Osteocyte (in vitro differentiated cells): ENCODE data around the gene DAZAP1. TPM values are rescaled to one million over a fixed set of nuclear protein-coding genes. Genes with fewer than 3 reads are reported as not detected.

Experiments
- DNase-seq: peaks from one replicate; pipeline ENCODE4 v3.0.0; 2021; ENCODE audit warnings: mixed read lengths; ENCODE audit not compliant: unreplicated experiment; ENCODE audit errors: extremely low spot score
- H3K27ac Mint-ChIP-seq: one replicate; pipeline ENCODE4 v1.8.0; 2021; ENCODE audit warnings: mild to moderate bottlenecking, mixed read lengths; ENCODE audit not compliant: unreplicated experiment
- H3K27me3 Mint-ChIP-seq: one replicate; pipeline ENCODE4 v1.8.0; 2021; ENCODE audit warnings: mixed read lengths; ENCODE audit not compliant: unreplicated experiment
- H3K36me3 Mint-ChIP-seq: one replicate; pipeline ENCODE4 v1.8.0; 2021; ENCODE audit warnings: mixed read lengths; ENCODE audit not compliant: unreplicated experiment
- H3K4me1 Mint-ChIP-seq: one replicate; pipeline ENCODE4 v1.8.0; 2021; ENCODE audit warnings: mixed read lengths; ENCODE audit not compliant: unreplicated experiment
- H3K4me3 Mint-ChIP-seq: one replicate; pipeline ENCODE4 v1.8.0; 2021; ENCODE audit warnings: mild to moderate bottlenecking, moderate library complexity, mixed read lengths; ENCODE audit not compliant: unreplicated experiment
- H3K9me3 Mint-ChIP-seq: one replicate; pipeline ENCODE4 v1.8.0; 2021; ENCODE audit warnings: mixed read lengths; ENCODE audit not compliant: unreplicated experiment
- total RNA-seq: library from RNA; stranded (reverse); gene quantifications from 2 replicates; pipeline ENCODE4 v1.2.1, GENCODE V29; 2021
- TF ChIP-seq, protein P1 (sequence below): fragments of 200-600 bp; sonication (generic); IDR thresholded peaks from 2 replicates; pipeline ENCODE4 v1.5.0; 2021; ENCODE audit warnings: antibody characterized with exemption, mild to moderate bottlenecking, moderate library complexity

The DAZAP1 gene
- total RNA-seq, 1 donor from 2014 or later = 101 TPM

DNA sequence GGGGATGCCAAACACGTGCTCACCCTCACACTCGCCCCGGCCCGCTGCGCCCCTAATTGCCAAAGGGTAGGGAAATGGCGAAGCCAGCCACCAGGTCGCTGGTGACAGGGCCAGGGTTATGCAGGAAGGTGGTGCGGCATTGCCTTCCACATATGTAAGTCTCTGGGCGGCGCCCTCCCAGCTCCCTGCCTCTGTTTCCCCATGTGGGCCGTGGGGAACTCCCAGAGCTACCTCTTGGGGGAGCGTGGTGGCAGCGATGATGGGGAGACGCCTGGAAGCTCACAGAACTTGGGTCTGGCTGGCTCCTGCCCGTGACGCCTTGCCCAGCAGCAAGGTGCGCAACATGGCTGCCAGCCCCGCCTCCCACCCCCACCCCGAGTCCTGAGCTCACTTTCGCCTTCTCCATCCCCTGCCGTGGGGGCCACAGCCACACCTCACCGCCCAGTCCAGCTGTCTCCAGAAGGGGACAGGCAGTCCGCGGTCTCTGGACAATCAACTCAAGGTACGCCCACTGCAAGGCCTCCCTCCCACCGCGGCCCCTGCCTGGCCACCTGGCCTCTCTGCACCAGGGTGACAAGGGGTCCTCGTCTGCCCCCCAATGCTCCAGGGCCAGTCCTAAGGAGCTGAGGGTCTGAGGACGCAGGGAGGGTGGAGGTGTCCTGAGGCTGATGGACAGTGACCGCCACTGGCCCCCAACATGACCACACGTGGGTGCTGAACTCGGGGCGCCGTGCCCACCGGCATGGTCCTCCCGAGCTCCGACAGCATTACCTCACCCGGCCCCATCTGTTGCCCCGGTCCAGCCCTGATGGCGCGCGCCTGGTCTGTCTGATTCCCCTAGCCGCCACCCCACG is 65.1 kb downstream of the DAZAP1 start:
- DNase-seq = no peak
- Mint-ChIP-seq H3K36me3 (peaks cover 3% of the 10 kb centered on the region), H3K27ac (no peak overlapping the region), H3K4me1 (peaks cover 11% of the 10 kb centered on the region), H3K27me3 (peaks cover 2% of the 10 kb centered on the region), H3K4me3 (no peak overlapping the region), H3K9me3 (no peaks in the 10 kb centered on the region)
- TF ChIP-seq, protein P1, sequence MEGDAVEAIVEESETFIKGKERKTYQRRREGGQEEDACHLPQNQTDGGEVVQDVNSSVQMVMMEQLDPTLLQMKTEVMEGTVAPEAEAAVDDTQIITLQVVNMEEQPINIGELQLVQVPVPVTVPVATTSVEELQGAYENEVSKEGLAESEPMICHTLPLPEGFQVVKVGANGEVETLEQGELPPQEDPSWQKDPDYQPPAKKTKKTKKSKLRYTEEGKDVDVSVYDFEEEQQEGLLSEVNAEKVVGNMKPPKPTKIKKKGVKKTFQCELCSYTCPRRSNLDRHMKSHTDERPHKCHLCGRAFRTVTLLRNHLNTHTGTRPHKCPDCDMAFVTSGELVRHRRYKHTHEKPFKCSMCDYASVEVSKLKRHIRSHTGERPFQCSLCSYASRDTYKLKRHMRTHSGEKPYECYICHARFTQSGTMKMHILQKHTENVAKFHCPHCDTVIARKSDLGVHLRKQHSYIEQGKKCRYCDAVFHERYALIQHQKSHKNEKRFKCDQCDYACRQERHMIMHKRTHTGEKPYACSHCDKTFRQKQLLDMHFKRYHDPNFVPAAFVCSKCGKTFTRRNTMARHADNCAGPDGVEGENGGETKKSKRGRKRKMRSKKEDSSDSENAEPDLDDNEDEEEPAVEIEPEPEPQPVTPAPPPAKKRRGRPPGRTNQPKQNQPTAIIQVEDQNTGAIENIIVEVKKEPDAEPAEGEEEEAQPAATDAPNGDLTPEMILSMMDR = no peak

DNA sequence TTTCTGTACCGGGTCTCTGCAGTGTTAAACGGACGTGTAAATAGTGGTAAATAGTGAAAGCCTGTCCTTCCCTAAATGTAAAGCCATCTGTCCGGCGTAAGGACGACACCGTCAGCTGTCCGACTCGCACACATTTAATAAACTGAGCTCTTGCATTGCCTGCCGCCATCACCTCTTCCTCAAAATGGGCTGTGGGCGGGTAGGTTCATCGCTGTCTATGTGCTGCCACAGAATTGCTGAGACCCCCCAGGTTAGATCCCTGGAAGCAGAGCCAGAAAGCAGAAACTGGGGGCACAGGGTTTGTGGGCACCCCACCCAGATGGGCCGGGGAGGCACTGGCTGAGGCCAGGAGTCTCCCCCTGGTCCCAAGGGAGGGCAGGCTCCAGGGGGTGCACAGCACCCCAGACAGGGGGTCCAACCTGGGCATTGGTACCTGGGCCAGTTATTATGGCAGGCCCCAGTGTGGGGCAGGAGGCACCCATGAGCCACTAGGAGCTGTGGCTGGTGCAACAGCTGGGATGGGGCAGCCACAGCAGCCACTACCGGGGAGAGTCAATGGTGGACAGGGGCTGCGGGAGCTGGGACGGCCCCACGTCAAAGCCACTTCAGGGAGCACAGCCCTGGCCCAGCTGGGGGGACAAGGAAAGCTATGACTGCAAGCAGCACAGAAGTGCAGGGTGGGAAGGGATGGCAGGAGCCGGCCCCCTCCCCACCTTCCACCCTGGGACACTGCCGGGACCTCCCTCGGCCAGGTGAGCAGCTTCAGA is 65.9 kb downstream of the DAZAP1 start:
- Mint-ChIP-seq H3K4me1 (peaks cover 18% of the 10 kb centered on the region), H3K9me3 (no peaks in the 10 kb centered on the region), H3K4me3 (no peak overlapping the region), H3K27me3 (peaks cover 2% of the 10 kb centered on the region), H3K27ac (no peak overlapping the region), H3K36me3 (peaks cover 4% of the 10 kb centered on the region)
- TF ChIP-seq, protein P1 = no peak
- no peak for DNase-seq

DNA sequence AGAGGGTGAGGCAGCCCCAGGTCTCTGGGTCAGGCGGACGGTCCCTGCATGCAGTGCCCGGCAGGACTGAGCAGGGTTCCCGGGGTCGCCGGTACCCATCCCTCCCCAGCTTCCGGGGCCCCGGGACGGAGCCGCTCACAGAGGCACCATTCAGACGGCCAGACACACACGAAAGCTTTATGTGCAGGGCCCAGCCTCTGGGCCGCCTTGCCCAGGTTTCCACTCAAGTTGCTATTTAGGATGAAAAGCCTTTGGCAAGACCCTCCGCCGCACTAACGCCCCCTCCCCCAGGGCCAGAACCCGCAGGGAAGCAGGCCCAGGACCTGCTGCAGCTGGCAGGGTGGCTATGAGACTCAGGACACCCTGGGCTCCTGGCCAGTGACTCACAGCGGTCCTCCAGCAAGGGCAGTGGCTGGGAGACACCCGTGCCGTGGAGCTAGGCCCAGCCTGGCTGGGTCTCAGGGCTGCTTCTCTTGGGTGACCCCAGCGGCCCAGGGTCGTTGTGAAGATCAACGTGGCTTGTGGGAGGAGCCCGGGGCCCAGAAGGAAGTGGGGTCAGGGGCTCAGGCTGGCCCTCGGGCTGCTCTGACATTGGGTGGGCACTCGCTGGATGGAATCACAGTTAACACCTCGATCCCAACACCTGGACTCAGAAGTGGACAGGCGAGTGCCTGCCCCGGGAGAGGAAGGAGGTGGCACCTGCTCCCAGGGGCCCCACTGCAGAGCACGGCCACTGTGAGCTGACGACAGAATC is 66.8 kb downstream of the DAZAP1 start:
- H3K4me1 Mint-ChIP-seq = peaks cover 23% of the 10 kb centered on the region
- peaks cover 2% of the 10 kb centered on the region for H3K27me3 Mint-ChIP-seq
- H3K9me3 Mint-ChIP-seq = no peaks in the 10 kb centered on the region
- peaks cover 4% of the 10 kb centered on the region for H3K36me3 Mint-ChIP-seq
- H3K27ac Mint-ChIP-seq = no peak overlapping the region
- H3K4me3 Mint-ChIP-seq = no peak overlapping the region
- no peak for DNase-seq
- TF ChIP-seq, protein P1 = no peak

DNA sequence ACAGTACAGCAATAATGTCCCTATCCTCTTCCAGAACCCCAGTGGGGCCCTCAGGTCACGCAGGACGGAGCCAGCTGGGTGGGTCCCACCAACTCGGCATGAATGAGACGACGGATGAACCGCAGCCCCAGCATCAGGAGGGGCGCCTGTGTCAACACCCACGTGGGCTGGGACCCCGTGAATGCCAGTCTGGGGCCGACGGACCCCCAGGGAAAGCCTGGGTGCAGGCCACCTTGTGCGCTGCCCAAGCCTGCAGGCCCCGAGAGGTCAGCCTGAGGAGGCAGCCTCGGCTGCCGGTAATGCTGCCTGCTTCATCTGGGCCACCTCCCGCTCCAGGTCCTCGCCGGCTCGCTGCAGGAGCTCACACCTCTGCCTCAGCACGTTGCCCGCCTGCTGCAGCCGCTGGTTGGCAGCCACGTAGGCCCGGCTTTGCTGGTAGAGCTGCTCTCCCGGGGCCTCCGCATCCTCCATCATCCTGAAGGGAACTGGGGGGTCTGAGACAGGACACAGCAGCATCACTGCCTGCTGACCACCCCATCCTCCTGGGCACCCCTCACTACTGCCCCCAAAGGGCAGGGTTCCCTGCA is 67.5 kb downstream of the DAZAP1 start:
- Mint-ChIP-seq H3K27ac (no peak overlapping the region), H3K36me3 (peaks cover 4% of the 10 kb centered on the region), H3K4me1 (peaks cover 24% of the 10 kb centered on the region), H3K9me3 (no peaks in the 10 kb centered on the region), H3K27me3 (peaks cover 2% of the 10 kb centered on the region), H3K4me3 (no peak overlapping the region)
- DNase-seq = no peak
- TF ChIP-seq, protein P1 = no peak
